Uterus (tissue), 4 donors: Measurements from ENCODE around the gene SYNE1. TPM values are rescaled to one million over a fixed set of nuclear protein-coding genes. Genes with fewer than 3 reads are reported as not detected.

ENCODE experiments used
- DNase-seq, 2 donors: peaks; one replicate each; pipeline ENCODE4 v3.0.0-alpha.2; 2019 to 2020
- H3K27ac ChIP-seq, 2 donors: fragments of 200-600 bp; sonication (generic); 1 replicate in 1 of 2; 2 replicates in 1 of 2; pipeline ENCODE4 v1.5.1; 2016 to 2018
- H3K27me3 ChIP-seq, 2 donors: fragments of 200-600 bp; sonication (generic); one replicate each; pipeline ENCODE4 v1.5.1; 2018 to 2019; ENCODE audit warnings: control low read depth in 1 of 2
- H3K36me3 ChIP-seq, 2 donors: fragments of 200-600 bp; sonication (generic); one replicate each; pipeline ENCODE4 v1.5.1; 2019; ENCODE audit warnings: control low read depth in 1 of 2
- H3K4me1 ChIP-seq, 2 donors: fragments of 200-600 bp; sonication (generic); one replicate each; pipeline ENCODE4 v1.5.1; 2018 to 2019; ENCODE audit warnings: control low read depth in 1 of 2
- H3K4me3 ChIP-seq, 2 donors: fragments of 200-600 bp; sonication (generic); 1 replicate in 1 of 2; 2 replicates in 1 of 2; pipeline ENCODE4 v1.5.1; 2018 to 2019; ENCODE audit warnings: mild to moderate bottlenecking in 1 of 2
- H3K9me3 ChIP-seq, 2 donors: fragments of 200-600 bp; sonication (generic); one replicate each; pipeline ENCODE4 v1.5.1; 2019; ENCODE audit warnings: control low read depth in 1 of 2
- CTCF ChIP-seq, 4 experiments: fragments of 200-600 bp in 2 of 4; fragments of 450-650 bp in 2 of 4; sonication (generic) in 2 of 4; IDR thresholded peaks; one replicate each; pipeline ENCODE4 v1.5.1; 2016 to 2019; ENCODE audit warnings: antibody characterized with exemption in 4 of 4, mild to moderate bottlenecking in 2 of 4, moderate library complexity in 1 of 4
- POLR2A ChIP-seq, 2 donors: fragments of 450-650 bp; IDR thresholded peaks; one replicate each; pipeline ENCODE4 v1.6.1; 2016; ENCODE audit warnings: antibody characterized with exemption in 2 of 2, mild to moderate bottlenecking in 1 of 2, moderate library complexity in 1 of 2
- intact Hi-C: fragments of 100-400 bp; cut with DNase I; formaldehyde crosslinking; loops from one replicate; pipeline ENCODE4 v1.15.1; 2023; ENCODE audit warnings: low total_unique reads
- total RNA-seq, 4 donors: library from RNA; depleted of rRNA in 3 of 4; stranded (reverse); fragments of >200 nt in 3 of 4; gene quantifications; one replicate each; pipeline versions ENCODE4 v1.1.0 to v1.2.4, GENCODE V29; 2014 to 2023
- donor health status: DM: yes; HTN: yes; CAD: no.

Gene SYNE1
- total RNA-seq, 4 donors from 2014 or later = 134 to 339 (median 181) TPM

GRCh38 chr6:152301021-152301764 lies 336.0 kb downstream of the SYNE1 start:
- no peaks in the 10 kb centered on the region for H3K27me3 ChIP-seq

GRCh38 chr6:152300517-152300916 lies 336.6 kb downstream of the SYNE1 start:
- intact Hi-C loops = no loop called here
- no peaks in the 10 kb centered on the region for H3K27me3 ChIP-seq
- no peak overlapping the region for H3K4me3 ChIP-seq
- no peak for DNase-seq
- TF ChIP-seq CTCF (IDR thresholded peaks at IDR 0.05) = no peak
- TF ChIP-seq POLR2A (IDR thresholded peaks at IDR 0.05) = no peak
- H3K36me3 ChIP-seq = no peaks in the 10 kb centered on the region
- H3K27ac ChIP-seq = peak overlapping the region in 1 of 2 donors; percentile 87
- H3K4me1 ChIP-seq = no peaks in the 10 kb centered on the region
- H3K9me3 ChIP-seq = no peaks in the 10 kb centered on the region

More at GRCh38 chr6:152301021-152301764, 336.0 kb downstream of the SYNE1 start:
- H3K4me1 ChIP-seq = no peaks in the 10 kb centered on the region
- H3K36me3 ChIP-seq = no peaks in the 10 kb centered on the region
- TF ChIP-seq CTCF (IDR thresholded peaks at IDR 0.05) = no peak
- TF ChIP-seq POLR2A (IDR thresholded peaks at IDR 0.05) = no peak
- no peaks in the 10 kb centered on the region for H3K9me3 ChIP-seq
- intact Hi-C loops = no loop called here
- H3K4me3 ChIP-seq = peak overlapping the region; percentile 65 to 66
- H3K27ac ChIP-seq = peak overlapping the region; percentile 81 to 87
- no peak for DNase-seq

GRCh38 chr6:152298848-152299735 lies 338.1 kb downstream of the SYNE1 start:
- Histone ChIP-seq H3K27me3 (no peaks in the 10 kb centered on the region), H3K4me3 (no peak overlapping the region), H3K27ac (peak overlapping the region in 1 of 2 donors; percentile 34), H3K4me1 (no peaks in the 10 kb centered on the region), H3K36me3 (no peaks in the 10 kb centered on the region), H3K9me3 (no peaks in the 10 kb centered on the region)
- intact Hi-C loops = no loop called here
- DNase-seq = no peak
- TF ChIP-seq CTCF (IDR thresholded peaks at IDR 0.05) (no peak), POLR2A (IDR thresholded peaks at IDR 0.05) (no peak)

- H3K36me3 ChIP-seq = no peaks in the 10 kb centered on the region
Measured at GRCh38 chr6:152298055-152298647, 339.0 kb downstream of the SYNE1 start.

More at GRCh38 chr6:152298055-152298647, 339.0 kb downstream of the SYNE1 start:
- Histone ChIP-seq H3K9me3 (no peaks in the 10 kb centered on the region), H3K27ac (peak overlapping the region in 1 of 2 donors; percentile 34), H3K4me1 (no peaks in the 10 kb centered on the region), H3K27me3 (no peaks in the 10 kb centered on the region), H3K4me3 (no peak overlapping the region)
- intact Hi-C loops = no loop called here
- TF ChIP-seq CTCF (IDR thresholded peaks at IDR 0.05) (no peak), POLR2A (IDR thresholded peaks at IDR 0.05) (no peak)
- DNase-seq = no peak
